Upper lobe of left lung (tissue), 6 donors: Measurements from ENCODE around the gene CAPN10. TPM values are rescaled to one million over a fixed set of nuclear protein-coding genes. Genes with fewer than 3 reads are reported as not detected.
A peak's percentile ranks its signal among the peaks of the same experiment; 100 is the strongest.

Source experiments
- ATAC-seq, 2 donors: fragments of 200-7000 bp; cut with Tn5 transposase; one replicate each; pipeline ENCODE4 v1.9.1; 2022; ENCODE audit warnings: mild to moderate bottlenecking in 2 of 2, moderate library complexity in 2 of 2; ENCODE audit not compliant: low FRiP score in 2 of 2
- DNase-seq, 2 donors: peaks; one replicate each; pipeline ENCODE4 v3.0.0-alpha.2; 2019 to 2020
- H3K27ac ChIP-seq, 4 donors: fragments of 200-600 bp; sonication (generic); one replicate each; pipeline ENCODE4 v1.5.1; 2016 to 2019
- H3K27me3 ChIP-seq, 4 donors: fragments of 200-600 bp; sonication (generic); one replicate each; pipeline ENCODE4 v1.5.1; 2017 to 2019
- H3K36me3 ChIP-seq, 4 donors: fragments of 200-600 bp; sonication (generic); one replicate each; pipeline ENCODE4 v1.5.1; 2016 to 2019
- H3K4me1 ChIP-seq, 4 donors: fragments of 200-600 bp; sonication (generic); one replicate each; pipeline ENCODE4 v1.5.1; 2018 to 2019
- H3K4me3 ChIP-seq, 4 donors: fragments of 200-600 bp; sonication (generic); one replicate each; pipeline ENCODE4 v1.5.1; 2017 to 2019; ENCODE audit warnings: mild to moderate bottlenecking in 2 of 4, moderate library complexity in 1 of 4
- H3K9me3 ChIP-seq, 4 donors: fragments of 200-600 bp; sonication (generic); one replicate each; pipeline ENCODE4 v1.5.1; 2018 to 2019
- CTCF ChIP-seq, 6 experiments: fragments of 450-650 bp in 4 of 6; fragments of 200-600 bp in 2 of 6; sonication (generic) in 2 of 6; IDR thresholded peaks; one replicate each; pipeline ENCODE4 v1.5.1; 2016 to 2019; ENCODE audit warnings: antibody characterized with exemption in 6 of 6
- EP300 ChIP-seq, 4 donors: sonication (generic); formaldehyde crosslinking; IDR thresholded peaks; one replicate each; pipeline ENCODE4 v1.5.1; 2017; ENCODE audit warnings: antibody characterized with exemption in 4 of 4, control low read depth in 2 of 4
- POLR2A ChIP-seq, 4 donors: fragments of 450-650 bp; IDR thresholded peaks; one replicate each; pipeline ENCODE4 v1.5.1; 2016 to 2017; ENCODE audit warnings: antibody characterized with exemption in 4 of 4, mild to moderate bottlenecking in 2 of 4
- POLR2AphosphoS5 ChIP-seq, 2 donors: sonication (generic); formaldehyde crosslinking; IDR thresholded peaks; one replicate each; pipeline ENCODE4 v1.5.1; 2017; ENCODE audit warnings: antibody characterized with exemption in 2 of 2
- WGBS, 2 donors: methylation state at CpG; one replicate each; pipeline ENCODE4 v1.1.5; 2017 to 2018; 5-methylcytosine and 5-hydroxymethylcytosine counted together
- total RNA-seq, 6 donors: library from RNA; depleted of rRNA in 4 of 6; stranded (reverse); fragments of >200 nt in 4 of 6; gene quantifications; one replicate each; pipeline versions ENCODE4 v1.1.0 to v1.2.1, GENCODE V29; 2016 to 2021
- donor health status: DM: no; HTN: no; CAD: no; lungs with moderate emphysema.
- donor health status: DM: no; HTN: yes; CAD: no; lungs with severe emphysema.

Gene CAPN10
- total RNA-seq, 6 donors from 2014 or later = 35.3 to 118 (median 38.9) TPM

GRCh38 chr2:240570531-240571313 lies 15.8 kb upstream of the CAPN10 start:
- H3K27ac ChIP-seq = no peak overlapping the region
- peaks cover 6 to 35% (median 25%) of the 10 kb centered on the region in 4 donors for H3K36me3 ChIP-seq
- H3K9me3 ChIP-seq = no peaks in the 10 kb centered on the region
- TF ChIP-seq POLR2AphosphoS5 (IDR thresholded peaks at IDR 0.05) = no peak
- no peak for TF ChIP-seq EP300 (IDR thresholded peaks at IDR 0.05)
- ATAC-seq (no peak), DNase-seq (peak; percentile 17 to 57)
- no peaks in the 10 kb centered on the region for H3K27me3 ChIP-seq
- H3K4me3 ChIP-seq = peak overlapping the region in 1 of 4 donors; percentile 91
- H3K4me1 ChIP-seq = peaks cover 40 to 56% (median 45%) of the 10 kb centered on the region in 4 donors
- WGBS, 2 donors = 91 to 96% methylated on average over 8 to 11 of the region's 11 CpGs

GRCh38 chr2:240571314-240571973 lies 15.1 kb upstream of the CAPN10 start:
- Histone ChIP-seq H3K36me3 (peaks cover 6 to 42% (median 32%) of the 10 kb centered on the region in 4 donors), H3K27me3 (no peaks in the 10 kb centered on the region), H3K4me3 (no peak overlapping the region), H3K4me1 (peaks cover 35 to 49% (median 38%) of the 10 kb centered on the region in 4 donors), H3K27ac (no peak overlapping the region), H3K9me3 (no peaks in the 10 kb centered on the region)
- TF ChIP-seq POLR2AphosphoS5 (IDR thresholded peaks at IDR 0.05) = no peak
- no peak for TF ChIP-seq POLR2A (IDR thresholded peaks at IDR 0.05)
- no peak for TF ChIP-seq CTCF (IDR thresholded peaks at IDR 0.05)
- no peak for TF ChIP-seq EP300 (IDR thresholded peaks at IDR 0.05)
- peak; percentile 17 to 68 for DNase-seq
- ATAC-seq = no peak
- whole genome bisulfite sequencing, 2 donors = 85 to 92% methylated on average over 7 to 18 of the region's 18 CpGs

GRCh38 chr2:240572141-240573031 lies 14.1 kb upstream of the CAPN10 start:
- Histone ChIP-seq H3K4me1 (peaks cover 26 to 40% (median 28%) of the 10 kb centered on the region in 4 donors), H3K27me3 (no peaks in the 10 kb centered on the region), H3K9me3 (no peaks in the 10 kb centered on the region), H3K27ac (no peak overlapping the region), H3K4me3 (no peak overlapping the region), H3K36me3 (peaks cover 10 to 52% (median 42%) of the 10 kb centered on the region in 4 donors)
- whole genome bisulfite sequencing, 2 donors = 89 to 98% methylated on average over 11 to 28 of the region's 30 CpGs
- TF ChIP-seq POLR2A (IDR thresholded peaks at IDR 0.05) (no peak), POLR2AphosphoS5 (IDR thresholded peaks at IDR 0.05) (no peak), EP300 (IDR thresholded peaks at IDR 0.05) (no peak), CTCF (IDR thresholded peaks at IDR 0.05) (no peak)
- no peak for ATAC-seq
- DNase-seq = peak in 1 of 2 donors; percentile 68

- H3K36me3 ChIP-seq = peaks cover 10 to 59% (median 49%) of the 10 kb centered on the region in 4 donors
- H3K9me3 ChIP-seq = no peaks in the 10 kb centered on the region
- ATAC-seq (no peak), DNase-seq (peak in 1 of 2 donors; percentile 75)
- H3K27me3 ChIP-seq = no peaks in the 10 kb centered on the region
- H3K4me3 ChIP-seq = no peak overlapping the region
- 90 to 95% methylated on average over 12 to 17 of the region's 20 CpGs for WGBS, 2 donors
- H3K4me1 ChIP-seq = peaks cover 22 to 41% (median 25%) of the 10 kb centered on the region in 4 donors
- TF ChIP-seq POLR2A (IDR thresholded peaks at IDR 0.05) (no peak), CTCF (IDR thresholded peaks at IDR 0.05) (no peak), POLR2AphosphoS5 (IDR thresholded peaks at IDR 0.05) (no peak), EP300 (IDR thresholded peaks at IDR 0.05) (no peak)
- H3K27ac ChIP-seq = no peak overlapping the region
Measured at GRCh38 chr2:240573071-240573515, 13.4 kb upstream of the CAPN10 start.
